Nephron progenitor cell (in vitro differentiated cells): ENCODE measurements around the gene SLC17A9.

Experiments
- DNase-seq: peaks from one replicate; pipeline ENCODE4 v3.0.0; 2021
- H3K27ac Mint-ChIP-seq: 2 replicates; pipeline ENCODE4 v1.8.0; 2021; ENCODE audit warnings: mild to moderate bottlenecking, moderate library complexity, mixed read lengths
- H3K27me3 Mint-ChIP-seq: 2 replicates; pipeline ENCODE4 v1.8.0; 2021; ENCODE audit warnings: mild to moderate bottlenecking, low read depth, mixed read lengths; ENCODE audit not compliant: poor library complexity
- H3K36me3 Mint-ChIP-seq: 2 replicates; pipeline ENCODE4 v1.8.0; 2021; ENCODE audit warnings: low read depth, mixed read lengths
- H3K4me1 Mint-ChIP-seq: 2 replicates; pipeline ENCODE4 v1.8.0; 2021; ENCODE audit warnings: mixed read lengths
- H3K4me3 Mint-ChIP-seq: 2 replicates; pipeline ENCODE4 v1.8.0; 2021; ENCODE audit warnings: mild to moderate bottlenecking, moderate library complexity, mixed read lengths
- H3K9me3 Mint-ChIP-seq: 2 replicates; pipeline ENCODE4 v1.8.0; 2021; ENCODE audit warnings: mild to moderate bottlenecking, moderate library complexity, mixed read lengths
- TF ChIP-seq, protein P1 (sequence below): fragments of 200-600 bp; sonication (generic); IDR thresholded peaks from 2 replicates; pipeline ENCODE4 v1.5.0; 2021; ENCODE audit warnings: antibody characterized with exemption

SLC17A9 gene

DNA sequence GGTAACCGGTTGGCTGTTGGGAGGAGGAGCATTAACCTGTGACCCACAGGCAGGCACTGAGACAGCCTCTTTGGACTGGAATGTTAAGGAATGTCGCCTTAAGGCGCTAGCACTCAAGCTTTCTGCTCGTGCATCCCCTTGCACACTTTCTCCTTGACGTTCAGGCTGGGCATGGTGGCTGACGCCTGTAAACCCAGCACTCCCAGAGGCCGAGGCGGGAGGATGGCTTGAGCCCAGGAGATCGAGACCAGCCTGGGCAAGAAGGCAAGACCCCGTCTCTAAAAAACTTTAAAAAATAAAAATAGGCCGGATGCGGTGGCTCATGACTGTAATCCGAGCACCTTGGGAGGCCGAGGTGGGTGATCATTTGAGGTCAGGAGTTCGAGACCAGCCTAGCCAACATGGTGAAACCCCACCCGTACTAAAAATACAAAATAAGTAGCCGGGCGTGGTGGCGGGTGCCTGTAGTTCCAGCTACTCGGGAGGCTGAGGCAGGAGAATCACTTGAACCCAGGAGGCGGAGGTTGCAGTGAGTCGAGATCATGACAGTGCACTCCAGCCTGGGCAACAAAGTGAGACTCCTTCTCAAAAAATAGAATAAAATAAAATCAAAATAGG, 16.4 kb upstream of the SLC17A9 start:
- Mint-ChIP-seq H3K4me3 (no peak overlapping the region), H3K27ac (no peak overlapping the region), H3K36me3 (peaks cover 15% of the 10 kb centered on the region), H3K4me1 (peaks cover 37% of the 10 kb centered on the region), H3K27me3 (peaks cover 4% of the 10 kb centered on the region), H3K9me3 (no peaks in the 10 kb centered on the region)
- DNase-seq, result no peak
- TF ChIP-seq, protein P1, sequence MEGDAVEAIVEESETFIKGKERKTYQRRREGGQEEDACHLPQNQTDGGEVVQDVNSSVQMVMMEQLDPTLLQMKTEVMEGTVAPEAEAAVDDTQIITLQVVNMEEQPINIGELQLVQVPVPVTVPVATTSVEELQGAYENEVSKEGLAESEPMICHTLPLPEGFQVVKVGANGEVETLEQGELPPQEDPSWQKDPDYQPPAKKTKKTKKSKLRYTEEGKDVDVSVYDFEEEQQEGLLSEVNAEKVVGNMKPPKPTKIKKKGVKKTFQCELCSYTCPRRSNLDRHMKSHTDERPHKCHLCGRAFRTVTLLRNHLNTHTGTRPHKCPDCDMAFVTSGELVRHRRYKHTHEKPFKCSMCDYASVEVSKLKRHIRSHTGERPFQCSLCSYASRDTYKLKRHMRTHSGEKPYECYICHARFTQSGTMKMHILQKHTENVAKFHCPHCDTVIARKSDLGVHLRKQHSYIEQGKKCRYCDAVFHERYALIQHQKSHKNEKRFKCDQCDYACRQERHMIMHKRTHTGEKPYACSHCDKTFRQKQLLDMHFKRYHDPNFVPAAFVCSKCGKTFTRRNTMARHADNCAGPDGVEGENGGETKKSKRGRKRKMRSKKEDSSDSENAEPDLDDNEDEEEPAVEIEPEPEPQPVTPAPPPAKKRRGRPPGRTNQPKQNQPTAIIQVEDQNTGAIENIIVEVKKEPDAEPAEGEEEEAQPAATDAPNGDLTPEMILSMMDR, result no peak

DNA sequence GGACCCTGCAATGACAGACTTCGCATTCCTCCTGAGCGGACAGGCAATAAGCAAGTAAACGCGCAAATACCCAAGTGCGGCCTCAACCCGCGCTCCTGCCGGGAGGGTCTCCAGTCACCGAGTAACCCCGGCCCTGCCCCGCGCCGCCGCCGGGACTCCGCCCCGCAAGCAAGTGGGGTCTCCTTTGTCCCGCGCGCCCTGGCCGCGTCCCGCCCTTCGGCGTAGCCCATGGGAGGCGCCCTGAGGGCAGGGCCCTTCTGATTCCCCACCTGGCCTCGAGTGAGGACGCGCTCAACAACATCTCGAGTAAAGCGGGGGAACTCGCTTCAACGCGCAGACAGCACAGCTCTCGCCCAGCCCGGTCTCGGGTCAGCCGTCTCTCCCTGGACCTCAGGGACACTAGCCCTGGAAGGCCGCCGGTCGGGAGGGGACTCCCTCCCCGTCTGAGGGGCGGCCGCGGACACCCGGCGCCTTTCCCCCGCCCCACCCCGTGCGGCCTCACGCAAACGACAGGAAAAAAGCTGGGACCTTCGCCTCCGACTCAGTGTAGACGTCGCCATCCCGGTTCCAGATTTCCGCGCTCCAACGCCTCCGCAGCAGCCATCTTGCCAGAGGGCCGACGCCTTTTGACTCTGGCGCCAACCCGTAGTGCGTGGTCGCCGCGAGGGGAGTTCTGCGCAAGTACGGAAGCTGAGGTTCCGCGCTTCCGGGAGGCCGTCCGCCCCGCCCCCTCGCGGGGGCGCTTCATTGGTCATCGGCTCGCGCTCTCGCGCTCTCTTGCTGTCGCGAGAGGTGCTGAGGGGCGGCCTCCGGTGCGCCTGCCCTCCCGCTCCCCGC, 15.0 kb upstream of the SLC17A9 start:
- DNase-seq, result peak; percentile 97
- Mint-ChIP-seq H3K36me3 (peaks cover 26% of the 10 kb centered on the region), H3K4me1 (peaks cover 39% of the 10 kb centered on the region), H3K27ac (peak overlapping the region; percentile 99), H3K4me3 (no peak overlapping the region), H3K9me3 (no peaks in the 10 kb centered on the region), H3K27me3 (peaks cover 4% of the 10 kb centered on the region)
- TF ChIP-seq, protein P1, result no peak

DNA sequence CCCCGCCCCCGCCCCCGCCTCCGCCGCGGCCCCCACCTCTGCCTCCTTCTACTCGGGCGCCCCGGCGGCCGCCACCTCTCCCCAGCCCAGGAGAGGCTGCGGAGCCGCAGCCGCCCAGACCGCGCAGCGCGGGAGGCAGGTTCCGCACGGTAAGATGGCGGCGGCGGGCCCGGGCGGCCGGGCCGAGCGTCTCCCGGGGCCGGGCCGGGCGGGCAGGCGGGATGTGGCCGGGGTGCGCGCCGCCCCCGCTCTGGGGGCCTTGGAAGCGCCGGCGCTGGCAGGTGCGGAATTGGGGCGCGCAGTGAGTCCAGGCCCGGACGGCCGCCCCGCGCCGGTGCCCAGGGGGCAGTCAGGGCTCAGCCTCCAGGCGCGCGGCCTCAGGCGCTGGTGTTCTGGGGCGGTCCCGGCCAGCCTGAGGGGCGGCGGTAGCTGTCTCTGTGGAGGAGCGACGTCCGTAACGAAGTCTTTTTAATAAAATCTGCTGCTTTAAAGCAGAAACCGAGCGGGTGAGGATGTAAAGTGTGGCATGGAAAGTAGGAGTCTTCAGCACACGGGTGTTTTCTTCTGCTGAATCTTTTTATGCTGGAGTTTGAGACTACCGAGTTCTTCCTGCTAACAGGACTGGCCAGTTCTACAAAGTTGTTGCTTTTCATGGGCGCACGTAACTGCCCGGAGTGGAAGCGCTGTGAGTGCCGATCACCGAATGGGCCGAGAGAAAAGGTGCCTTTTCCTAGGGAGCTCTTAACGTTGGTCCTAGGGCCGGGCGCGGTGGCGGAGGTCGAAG, 14.2 kb upstream of the SLC17A9 start, which contains the start of gene GID8:
Gene GID8 (plus strand): TSS at position 43 of the 784 bp plus-strand sequence. CDS start 3,356 bp downstream, outside the sequence.
- H3K4me1 Mint-ChIP-seq, result peaks cover 31% of the 10 kb centered on the region
- no peaks in the 10 kb centered on the region for H3K9me3 Mint-ChIP-seq
- DNase-seq, result no peak
- peaks cover 26% of the 10 kb centered on the region for H3K36me3 Mint-ChIP-seq
- peak within 1 kb of the TSS; percentile 100 for H3K4me3 Mint-ChIP-seq
- peak within 1 kb of the TSS; percentile 99 for H3K27ac Mint-ChIP-seq
- TF ChIP-seq, protein P1, result no peak
- H3K27me3 Mint-ChIP-seq, result peaks cover 4% of the 10 kb centered on the region

DNA sequence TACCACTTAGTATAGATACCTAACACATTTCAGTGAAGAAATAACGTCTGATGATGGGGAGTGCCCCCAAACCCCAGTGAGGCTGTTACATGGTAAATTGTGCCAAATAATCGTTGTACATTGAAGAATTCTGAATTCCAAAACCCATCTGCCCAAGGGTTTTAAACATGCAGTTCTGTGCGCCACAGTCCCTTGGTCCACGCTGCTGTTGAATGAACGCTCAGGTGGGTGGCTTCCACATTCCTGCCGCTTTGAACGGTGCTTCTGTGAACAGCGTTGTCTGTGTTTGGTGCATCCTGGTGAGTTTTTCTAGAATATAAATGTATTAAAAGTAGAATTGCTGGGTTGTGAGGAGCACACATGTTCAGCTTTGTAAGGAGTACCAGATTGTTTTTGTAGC, 11.6 kb upstream of the SLC17A9 start:
- H3K27me3 Mint-ChIP-seq, result peaks cover 4% of the 10 kb centered on the region
- H3K4me3 Mint-ChIP-seq, result peak overlapping the region; percentile 28
- DNase-seq, result no peak
- H3K36me3 Mint-ChIP-seq, result peaks cover 48% of the 10 kb centered on the region
- peaks cover 30% of the 10 kb centered on the region for H3K4me1 Mint-ChIP-seq
- H3K27ac Mint-ChIP-seq, result no peak overlapping the region
- TF ChIP-seq, protein P1, result no peak
- H3K9me3 Mint-ChIP-seq, result no peaks in the 10 kb centered on the region

DNA sequence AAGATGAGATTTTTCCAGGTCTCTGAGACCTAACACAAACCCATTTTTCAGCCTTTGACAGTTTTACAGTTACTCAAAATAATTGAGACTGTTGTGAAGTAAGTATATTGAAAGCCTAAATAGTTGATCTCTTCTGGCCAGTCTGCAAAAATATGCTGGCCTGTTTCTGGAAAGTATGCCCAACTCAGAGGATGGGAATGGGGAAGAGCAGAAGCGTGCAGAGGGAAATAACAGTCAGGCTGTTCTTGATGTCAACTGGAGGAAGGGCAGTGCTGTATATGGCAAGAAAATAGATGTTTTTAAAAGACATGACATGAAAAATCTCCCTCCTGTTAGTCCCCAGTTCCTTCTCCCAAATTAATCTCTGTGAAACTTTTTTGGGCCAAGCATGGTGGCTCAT, 10.7 kb upstream of the SLC17A9 start:
- H3K4me3 Mint-ChIP-seq, result no peak overlapping the region
- TF ChIP-seq, protein P1, result no peak

More for the DNA sequence above, 10.7 kb upstream of the SLC17A9 start:
- Mint-ChIP-seq H3K9me3 (no peaks in the 10 kb centered on the region), H3K27ac (no peak overlapping the region), H3K27me3 (peaks cover 4% of the 10 kb centered on the region), H3K4me1 (peaks cover 28% of the 10 kb centered on the region), H3K36me3 (peaks cover 57% of the 10 kb centered on the region)
- DNase-seq, result no peak
